ENCODE measurements around the gene LCMT1. TPM values are rescaled to one million over a fixed set of nuclear protein-coding genes. Genes with fewer than 3 reads are reported as not detected.

LCMT1 gene
- total and polyA plus RNA-seq, 2 donors (not counting 1 experiment from before 2014, with no cell fraction given), result 20.2 to 42.0 TPM

DNA sequence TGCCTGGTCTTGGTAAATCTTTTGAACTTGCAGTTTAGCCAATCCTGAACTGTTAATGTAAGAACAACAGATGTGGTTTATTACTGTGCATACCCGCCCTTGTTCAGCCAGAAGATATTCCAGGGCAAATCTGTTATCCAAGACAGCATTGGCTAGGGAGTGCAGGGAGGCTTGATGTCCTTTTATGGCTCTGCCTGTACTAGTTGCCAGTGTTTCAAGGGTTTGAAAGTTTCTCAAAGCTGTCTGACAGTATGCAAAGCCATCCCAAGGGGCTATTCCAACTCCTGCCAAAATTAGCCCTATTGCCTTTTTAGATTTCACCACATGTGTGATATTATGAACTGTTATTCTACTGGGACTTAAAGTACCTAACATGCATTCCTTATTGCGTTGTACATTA, 30.1 kb downstream of the LCMT1 start:
- no peaks in the 10 kb centered on the region for H3K4me1 Mint-ChIP-seq
- CTCF ChIA-PET, result no interaction called here
- Histone ChIP-seq H3K4me3 (ENCODE audit: control extremely low read depth in 1 of 5, extremely low read depth in 1 of 5, insufficient read depth in 1 of 5, low read depth in 2 of 5, low read length in 4 of 5) (no peak overlapping the region), H3K36me3 (replicated peaks in 1 of 2; ENCODE audit: control extremely low read depth in 1 of 2, control insufficient read depth in 1 of 2, extremely low read depth in 1 of 2, insufficient read depth in 2 of 2, low read length in 1 of 2) (peaks cover 15 to 39% of the 10 kb centered on the region in 2 experiments), H3K9ac (ENCODE audit: low read length) (no peak overlapping the region), H2AFZ (ENCODE audit: insufficient read depth, low read depth, low read length, poor library complexity, severe bottlenecking) (no peak overlapping the region), H3K4me1 (ENCODE audit: control insufficient read depth in 2 of 2, insufficient read depth in 2 of 2, low read length in 2 of 2) (no peaks in the 10 kb centered on the region), H4K20me1 (ENCODE audit: control insufficient read depth, insufficient read depth, low read length, poor library complexity, severe bottlenecking) (no peaks in the 10 kb centered on the region), H3K4me2 (replicated peaks; ENCODE audit: low read depth, low read length, poor library complexity, severe bottlenecking) (no peak overlapping the region), H3K27me3 (replicated peaks in 1 of 4; ENCODE audit: control extremely low read depth in 1 of 4, control insufficient read depth in 3 of 4, insufficient read depth in 4 of 4, low read length in 3 of 4) (no peaks in the 10 kb centered on the region), H3K27ac (ENCODE audit: low read length in 2 of 2) (no peak overlapping the region), H3K79me2 (ENCODE audit: control insufficient read depth, insufficient read depth, low read length) (no peaks in the 10 kb centered on the region), H3K9me3 (ENCODE audit: control extremely low read depth in 1 of 3, control insufficient read depth in 2 of 3, insufficient read depth in 1 of 3, low read length in 2 of 3) (no peaks in the 10 kb centered on the region)
- H3K27ac Mint-ChIP-seq, result no peak overlapping the region
- no peak for TF ChIP-seq EZH2 (IDR thresholded peaks at IDR 0.05; ENCODE audit: borderline replicate concordance, insufficient read depth, low read depth, low read length, poor library complexity, severe bottlenecking)
- TF ChIP-seq, protein P1, sequence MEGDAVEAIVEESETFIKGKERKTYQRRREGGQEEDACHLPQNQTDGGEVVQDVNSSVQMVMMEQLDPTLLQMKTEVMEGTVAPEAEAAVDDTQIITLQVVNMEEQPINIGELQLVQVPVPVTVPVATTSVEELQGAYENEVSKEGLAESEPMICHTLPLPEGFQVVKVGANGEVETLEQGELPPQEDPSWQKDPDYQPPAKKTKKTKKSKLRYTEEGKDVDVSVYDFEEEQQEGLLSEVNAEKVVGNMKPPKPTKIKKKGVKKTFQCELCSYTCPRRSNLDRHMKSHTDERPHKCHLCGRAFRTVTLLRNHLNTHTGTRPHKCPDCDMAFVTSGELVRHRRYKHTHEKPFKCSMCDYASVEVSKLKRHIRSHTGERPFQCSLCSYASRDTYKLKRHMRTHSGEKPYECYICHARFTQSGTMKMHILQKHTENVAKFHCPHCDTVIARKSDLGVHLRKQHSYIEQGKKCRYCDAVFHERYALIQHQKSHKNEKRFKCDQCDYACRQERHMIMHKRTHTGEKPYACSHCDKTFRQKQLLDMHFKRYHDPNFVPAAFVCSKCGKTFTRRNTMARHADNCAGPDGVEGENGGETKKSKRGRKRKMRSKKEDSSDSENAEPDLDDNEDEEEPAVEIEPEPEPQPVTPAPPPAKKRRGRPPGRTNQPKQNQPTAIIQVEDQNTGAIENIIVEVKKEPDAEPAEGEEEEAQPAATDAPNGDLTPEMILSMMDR (IDR thresholded peaks at IDR 0.05), result no peak
- H3K4me3 Mint-ChIP-seq, result no peak overlapping the region
- ATAC-seq (ENCODE audit: low read depth) (no peak), DNase-seq (no peak)
- intact Hi-C loops (cut with micrococcal nuclease), result no loop called here
- H3K9me3 Mint-ChIP-seq (ENCODE audit: insufficient read depth), result no peaks in the 10 kb centered on the region
- H3K27me3 Mint-ChIP-seq, result no peaks in the 10 kb centered on the region
- WGBS (ENCODE audit: insufficient coverage), result 100% methylated on average over 1 of the region's 2 CpGs
- POLR2A ChIA-PET, result no interaction called here

DNA sequence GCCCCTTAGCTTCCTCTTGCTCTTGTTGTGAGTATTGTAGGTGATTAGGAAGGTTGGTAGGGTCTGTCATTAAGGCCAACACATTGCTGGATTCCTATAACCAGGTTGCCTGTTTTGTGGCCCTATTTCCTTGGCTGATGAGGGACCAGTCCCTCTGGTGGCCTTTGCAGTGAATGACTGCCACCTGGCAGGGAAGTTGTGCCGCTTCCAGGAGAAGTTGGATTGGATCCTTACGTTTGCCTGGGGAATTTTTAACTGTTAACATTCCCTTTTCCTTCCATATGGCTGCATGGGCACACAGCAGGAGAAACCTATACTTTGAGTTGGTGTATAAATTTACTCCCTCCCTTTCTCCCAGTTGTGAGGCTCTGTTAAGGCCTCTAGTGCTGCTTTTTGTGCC, 32.4 kb downstream of the LCMT1 start:
- CTCF ChIA-PET, result no interaction called here
- Histone ChIP-seq H3K36me3 (replicated peaks in 1 of 2; ENCODE audit: control extremely low read depth in 1 of 2, control insufficient read depth in 1 of 2, extremely low read depth in 1 of 2, insufficient read depth in 2 of 2, low read length in 1 of 2) (peaks cover 17 to 40% of the 10 kb centered on the region in 2 experiments), H3K27me3 (replicated peaks in 1 of 4; ENCODE audit: control extremely low read depth in 1 of 4, control insufficient read depth in 3 of 4, insufficient read depth in 4 of 4, low read length in 3 of 4) (no peaks in the 10 kb centered on the region), H3K79me2 (ENCODE audit: control insufficient read depth, insufficient read depth, low read length) (no peaks in the 10 kb centered on the region), H4K20me1 (ENCODE audit: control insufficient read depth, insufficient read depth, low read length, poor library complexity, severe bottlenecking) (no peaks in the 10 kb centered on the region), H3K27ac (ENCODE audit: low read length in 2 of 2) (no peak overlapping the region), H3K4me2 (replicated peaks; ENCODE audit: low read depth, low read length, poor library complexity, severe bottlenecking) (no peak overlapping the region), H3K4me1 (ENCODE audit: control insufficient read depth in 2 of 2, insufficient read depth in 2 of 2, low read length in 2 of 2) (no peaks in the 10 kb centered on the region), H3K4me3 (ENCODE audit: control extremely low read depth in 1 of 5, extremely low read depth in 1 of 5, insufficient read depth in 1 of 5, low read depth in 2 of 5, low read length in 4 of 5) (no peak overlapping the region), H2AFZ (ENCODE audit: insufficient read depth, low read depth, low read length, poor library complexity, severe bottlenecking) (no peak overlapping the region), H3K9me3 (ENCODE audit: control extremely low read depth in 1 of 3, control insufficient read depth in 2 of 3, insufficient read depth in 1 of 3, low read length in 2 of 3) (no peaks in the 10 kb centered on the region), H3K9ac (ENCODE audit: low read length) (no peak overlapping the region)
- ATAC-seq (ENCODE audit: low read depth) (no peak), DNase-seq (no peak)
- no CpG with 5 or more reads among the region's 2 CpGs for WGBS (ENCODE audit: insufficient coverage)
- intact Hi-C loops (cut with micrococcal nuclease), result no loop called here
- Mint-ChIP-seq H3K9me3 (ENCODE audit: insufficient read depth) (no peaks in the 10 kb centered on the region), H3K4me3 (no peak overlapping the region), H3K4me1 (no peaks in the 10 kb centered on the region), H3K27ac (no peak overlapping the region), H3K27me3 (no peaks in the 10 kb centered on the region)
- TF ChIP-seq, protein P1 (IDR thresholded peaks at IDR 0.05), result no peak
- POLR2A ChIA-PET, result no interaction called here
